Liver (tissue), 3 donors: ENCODE results near the gene GRM3.

Experiments used
- GABPA ChIP-seq, 2 donors: IDR thresholded peaks in 1 of 2; conservative IDR thresholded peaks in 1 of 2; 2 replicates each; pipeline ENCODE4 v1.6.1; 2016; ENCODE audit warnings: antibody characterized with exemption in 2 of 2, mild to moderate bottlenecking in 1 of 2, moderate library complexity in 1 of 2
- MAX ChIP-seq: IDR thresholded peaks from 2 replicates; pipeline ENCODE4 v1.6.1; 2016; ENCODE audit warnings: antibody characterized with exemption
- REST ChIP-seq: IDR thresholded peaks from 2 replicates; pipeline ENCODE4 v1.6.1; 2016; ENCODE audit warnings: antibody characterized with exemption, mild to moderate bottlenecking
- SP1 ChIP-seq: IDR thresholded peaks from 2 replicates; pipeline ENCODE4 v1.6.1; 2018; ENCODE audit warnings: antibody characterized with exemption, mild to moderate bottlenecking
- YY1 ChIP-seq: IDR thresholded peaks from 2 replicates; pipeline ENCODE4 v1.6.1; 2016; ENCODE audit warnings: antibody characterized with exemption, mild to moderate bottlenecking
- TF ChIP-seq, protein P1 (sequence below): fragments of 150-350 bp; IDR thresholded peaks from 2 replicates; pipeline ENCODE4 v1.5.1; 2017; ENCODE audit warnings: improper control_type of control experiment, low read depth, low read length; ENCODE audit not compliant: missing input control
- donor health status: healthy.
- donor health status: healthy.

DNA sequence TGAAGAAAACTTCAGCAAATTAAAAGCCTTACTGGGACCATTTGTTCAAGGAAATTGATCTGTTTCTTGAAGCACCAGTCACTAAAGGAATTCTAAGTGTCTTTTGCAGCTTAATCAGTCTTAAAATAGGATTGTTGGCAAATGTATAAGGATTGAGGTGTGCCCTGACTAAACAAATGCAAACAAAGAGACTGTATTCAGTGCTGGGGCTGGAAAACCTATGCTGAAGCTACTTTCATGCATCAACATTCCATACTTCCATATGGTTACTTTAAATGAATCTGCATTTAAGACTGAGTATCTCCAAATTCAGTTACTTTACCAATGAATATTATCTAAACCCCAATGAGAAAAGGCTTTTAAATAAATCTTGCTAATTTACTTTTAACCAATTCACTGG, 232.4 kb downstream of the GRM3 start:
- TF ChIP-seq, protein P1, sequence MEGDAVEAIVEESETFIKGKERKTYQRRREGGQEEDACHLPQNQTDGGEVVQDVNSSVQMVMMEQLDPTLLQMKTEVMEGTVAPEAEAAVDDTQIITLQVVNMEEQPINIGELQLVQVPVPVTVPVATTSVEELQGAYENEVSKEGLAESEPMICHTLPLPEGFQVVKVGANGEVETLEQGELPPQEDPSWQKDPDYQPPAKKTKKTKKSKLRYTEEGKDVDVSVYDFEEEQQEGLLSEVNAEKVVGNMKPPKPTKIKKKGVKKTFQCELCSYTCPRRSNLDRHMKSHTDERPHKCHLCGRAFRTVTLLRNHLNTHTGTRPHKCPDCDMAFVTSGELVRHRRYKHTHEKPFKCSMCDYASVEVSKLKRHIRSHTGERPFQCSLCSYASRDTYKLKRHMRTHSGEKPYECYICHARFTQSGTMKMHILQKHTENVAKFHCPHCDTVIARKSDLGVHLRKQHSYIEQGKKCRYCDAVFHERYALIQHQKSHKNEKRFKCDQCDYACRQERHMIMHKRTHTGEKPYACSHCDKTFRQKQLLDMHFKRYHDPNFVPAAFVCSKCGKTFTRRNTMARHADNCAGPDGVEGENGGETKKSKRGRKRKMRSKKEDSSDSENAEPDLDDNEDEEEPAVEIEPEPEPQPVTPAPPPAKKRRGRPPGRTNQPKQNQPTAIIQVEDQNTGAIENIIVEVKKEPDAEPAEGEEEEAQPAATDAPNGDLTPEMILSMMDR: no peak
- TF ChIP-seq REST: no peak
- TF ChIP-seq GABPA (IDR thresholded peaks at IDR 0.05 in 1 of 2, conservative IDR thresholded peaks at IDR 0.05 in 1 of 2): no peak
- no peak for TF ChIP-seq SP1
- no peak for TF ChIP-seq YY1
- no peak for TF ChIP-seq MAX
